Thyroid gland (tissue), 4 donors: ENCODE measurements around the gene DNAH1.

Experiments
- POLR2A ChIP-seq, 2 donors: fragments of 450-650 bp; IDR thresholded peaks; one replicate each; pipeline ENCODE4 v1.6.1; 2017; ENCODE audit warnings: antibody characterized with exemption in 2 of 2, mild to moderate bottlenecking in 2 of 2, moderate library complexity in 1 of 2
- TF ChIP-seq, protein P1 (sequence below), 6 experiments: fragments of 200-600 bp in 3 of 6; fragments of 450-650 bp in 3 of 6; sonication (generic) in 3 of 6; IDR thresholded peaks; one replicate each; pipeline ENCODE4 v1.5.1; 2016 to 2019; ENCODE audit warnings: antibody characterized with exemption in 6 of 6, mild to moderate bottlenecking in 2 of 6, inconsistent platforms in 1 of 6, moderate library complexity in 1 of 6

DNA sequence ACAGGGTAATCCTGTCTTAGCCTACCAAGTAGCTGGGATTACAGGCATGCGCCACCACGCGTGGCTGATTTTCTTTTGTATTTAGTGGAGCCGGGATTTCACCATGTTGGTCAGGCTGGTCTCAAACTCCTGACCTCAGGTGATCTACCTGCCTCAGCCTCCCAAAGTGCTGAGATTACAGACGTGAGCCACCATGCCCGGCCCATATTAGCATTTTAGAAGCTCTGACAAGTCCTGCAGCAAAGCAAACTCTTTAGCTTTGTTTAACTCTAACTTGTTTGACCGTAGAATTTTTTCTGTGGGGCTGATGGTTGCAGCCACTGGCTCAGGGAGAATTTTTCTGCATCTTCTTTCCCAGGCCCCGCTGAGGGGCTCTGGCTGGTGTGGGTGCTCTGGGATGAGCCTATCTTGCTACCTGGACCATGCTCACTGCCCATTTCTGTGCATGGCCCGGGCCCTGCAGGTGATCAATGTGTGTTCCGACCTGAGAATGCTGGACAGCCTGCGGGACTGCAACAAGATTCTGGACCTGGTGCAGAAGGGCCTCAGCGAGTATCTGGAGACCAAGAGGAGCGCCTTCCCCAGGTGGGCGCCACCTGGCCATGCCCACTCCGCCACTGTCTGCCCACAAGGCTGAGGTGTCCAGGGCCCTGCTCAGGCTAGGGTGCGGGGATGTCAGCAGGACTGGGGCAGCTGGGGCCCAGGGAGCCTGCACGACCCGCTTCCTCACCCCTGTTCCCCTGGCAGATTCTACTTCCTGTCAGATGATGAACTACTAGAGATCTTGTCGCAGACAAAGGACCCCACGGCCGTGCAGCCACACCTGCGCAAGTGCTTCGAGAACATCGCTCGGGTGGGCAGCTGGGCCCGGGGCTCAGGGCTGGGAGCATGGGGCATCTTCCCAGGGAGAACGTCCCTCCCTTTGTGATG is 41.3 kb downstream of the DNAH1 start:
- TF ChIP-seq, protein P1, sequence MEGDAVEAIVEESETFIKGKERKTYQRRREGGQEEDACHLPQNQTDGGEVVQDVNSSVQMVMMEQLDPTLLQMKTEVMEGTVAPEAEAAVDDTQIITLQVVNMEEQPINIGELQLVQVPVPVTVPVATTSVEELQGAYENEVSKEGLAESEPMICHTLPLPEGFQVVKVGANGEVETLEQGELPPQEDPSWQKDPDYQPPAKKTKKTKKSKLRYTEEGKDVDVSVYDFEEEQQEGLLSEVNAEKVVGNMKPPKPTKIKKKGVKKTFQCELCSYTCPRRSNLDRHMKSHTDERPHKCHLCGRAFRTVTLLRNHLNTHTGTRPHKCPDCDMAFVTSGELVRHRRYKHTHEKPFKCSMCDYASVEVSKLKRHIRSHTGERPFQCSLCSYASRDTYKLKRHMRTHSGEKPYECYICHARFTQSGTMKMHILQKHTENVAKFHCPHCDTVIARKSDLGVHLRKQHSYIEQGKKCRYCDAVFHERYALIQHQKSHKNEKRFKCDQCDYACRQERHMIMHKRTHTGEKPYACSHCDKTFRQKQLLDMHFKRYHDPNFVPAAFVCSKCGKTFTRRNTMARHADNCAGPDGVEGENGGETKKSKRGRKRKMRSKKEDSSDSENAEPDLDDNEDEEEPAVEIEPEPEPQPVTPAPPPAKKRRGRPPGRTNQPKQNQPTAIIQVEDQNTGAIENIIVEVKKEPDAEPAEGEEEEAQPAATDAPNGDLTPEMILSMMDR (IDR thresholded peaks at IDR 0.05) = no peak
- no peak for TF ChIP-seq POLR2A (IDR thresholded peaks at IDR 0.05)
